ENCODE data around the gene ITPR3. TPM values are rescaled to one million over a fixed set of nuclear protein-coding genes. Genes with fewer than 3 reads are reported as not detected.

The ITPR3 gene
- total RNA-seq, 2 donors from 2014 or later = 21.8 to 99.1 TPM

DNA sequence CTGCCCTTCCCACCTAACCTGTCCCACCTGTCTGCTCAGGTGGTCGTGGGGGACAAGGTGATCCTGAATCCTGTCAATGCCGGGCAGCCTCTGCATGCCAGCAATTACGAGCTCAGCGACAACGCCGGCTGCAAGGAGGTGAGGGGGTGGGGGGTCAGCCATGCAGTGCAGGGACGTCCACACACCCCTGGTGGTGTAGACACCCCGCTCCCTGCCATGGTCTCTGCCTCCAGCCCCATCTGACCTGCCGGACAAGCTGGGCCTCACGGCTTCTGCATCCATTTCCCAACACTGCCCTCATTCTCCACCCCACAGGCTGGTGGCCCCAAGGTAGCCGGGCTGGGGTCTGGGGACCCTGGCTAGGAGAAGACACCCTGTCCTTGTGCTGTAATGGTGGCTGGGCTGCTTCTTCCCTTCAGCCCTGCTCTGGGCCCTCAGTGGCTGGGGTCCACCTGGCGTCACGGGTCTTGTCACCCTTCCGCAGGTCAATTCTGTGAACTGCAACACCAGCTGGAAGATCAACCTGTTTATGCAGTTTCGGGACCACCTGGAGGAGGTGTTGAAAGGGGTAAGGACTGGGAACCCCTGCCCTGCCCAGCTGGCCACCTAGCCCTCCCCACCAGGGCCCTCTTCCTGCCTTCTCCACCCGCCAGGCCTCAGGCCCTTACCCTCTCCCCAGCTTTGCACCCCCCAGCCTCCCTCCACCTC, 38.0 kb downstream of the ITPR3 start:
- no peaks in the 10 kb centered on the region for H3K4me1 ChIP-seq (replicated peaks)
- WGBS = 83% methylated on average over 16 of the region's 16 CpGs
- no peak overlapping the region for H3K27ac ChIP-seq
- TF ChIP-seq, protein P1, sequence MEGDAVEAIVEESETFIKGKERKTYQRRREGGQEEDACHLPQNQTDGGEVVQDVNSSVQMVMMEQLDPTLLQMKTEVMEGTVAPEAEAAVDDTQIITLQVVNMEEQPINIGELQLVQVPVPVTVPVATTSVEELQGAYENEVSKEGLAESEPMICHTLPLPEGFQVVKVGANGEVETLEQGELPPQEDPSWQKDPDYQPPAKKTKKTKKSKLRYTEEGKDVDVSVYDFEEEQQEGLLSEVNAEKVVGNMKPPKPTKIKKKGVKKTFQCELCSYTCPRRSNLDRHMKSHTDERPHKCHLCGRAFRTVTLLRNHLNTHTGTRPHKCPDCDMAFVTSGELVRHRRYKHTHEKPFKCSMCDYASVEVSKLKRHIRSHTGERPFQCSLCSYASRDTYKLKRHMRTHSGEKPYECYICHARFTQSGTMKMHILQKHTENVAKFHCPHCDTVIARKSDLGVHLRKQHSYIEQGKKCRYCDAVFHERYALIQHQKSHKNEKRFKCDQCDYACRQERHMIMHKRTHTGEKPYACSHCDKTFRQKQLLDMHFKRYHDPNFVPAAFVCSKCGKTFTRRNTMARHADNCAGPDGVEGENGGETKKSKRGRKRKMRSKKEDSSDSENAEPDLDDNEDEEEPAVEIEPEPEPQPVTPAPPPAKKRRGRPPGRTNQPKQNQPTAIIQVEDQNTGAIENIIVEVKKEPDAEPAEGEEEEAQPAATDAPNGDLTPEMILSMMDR (IDR thresholded peaks at IDR 0.05) = no peak
- no peak for TF ChIP-seq POLR2A (IDR thresholded peaks at IDR 0.05)
- TF ChIP-seq POLR2AphosphoS5 (IDR thresholded peaks at IDR 0.05) = no peak
- H3K36me3 ChIP-seq = no peaks in the 10 kb centered on the region
- intact Hi-C loops (cut with DNase I) = no loop called here
- no peak overlapping the region for H3K4me3 ChIP-seq
- DNase-seq (ENCODE audit: low spot score) = no peak
- H3K27me3 ChIP-seq (replicated peaks; ENCODE audit: insufficient read depth) = no peaks in the 10 kb centered on the region
- H3K9me3 ChIP-seq = no peaks in the 10 kb centered on the region

DNA sequence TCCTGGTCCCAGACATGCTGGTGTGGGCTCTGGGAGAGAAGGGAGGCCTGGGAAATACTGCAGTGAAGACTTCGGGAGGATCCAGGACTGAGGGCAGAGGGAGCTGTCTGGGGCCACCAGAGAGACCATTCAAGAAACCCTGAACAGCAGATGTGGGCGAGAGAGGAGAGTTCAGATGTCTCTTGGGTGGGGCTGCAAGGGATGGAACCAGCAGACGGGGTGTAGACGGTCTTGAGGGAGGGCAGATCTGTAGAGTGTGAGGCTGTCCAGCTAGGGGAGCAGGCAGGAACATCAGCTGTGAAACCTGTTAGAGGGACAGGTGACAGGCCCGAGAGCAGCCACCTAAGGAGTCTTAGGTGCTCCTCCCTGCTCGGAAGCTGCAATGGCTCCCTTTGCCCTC, 38.9 kb downstream of the ITPR3 start:
- TF ChIP-seq POLR2A (IDR thresholded peaks at IDR 0.05) (no peak), POLR2AphosphoS5 (IDR thresholded peaks at IDR 0.05) (no peak)
- TF ChIP-seq, protein P1 (IDR thresholded peaks at IDR 0.05) = no peak
- Histone ChIP-seq H3K27me3 (replicated peaks; ENCODE audit: insufficient read depth) (no peaks in the 10 kb centered on the region), H3K36me3 (no peaks in the 10 kb centered on the region), H3K4me1 (replicated peaks) (no peaks in the 10 kb centered on the region), H3K27ac (no peak overlapping the region), H3K9me3 (no peaks in the 10 kb centered on the region), H3K4me3 (no peak overlapping the region)
- DNase-seq (ENCODE audit: low spot score) = no peak
- intact Hi-C loops (cut with DNase I) = no loop called here
- WGBS = 96% methylated on average over 6 of the region's 6 CpGs

DNA sequence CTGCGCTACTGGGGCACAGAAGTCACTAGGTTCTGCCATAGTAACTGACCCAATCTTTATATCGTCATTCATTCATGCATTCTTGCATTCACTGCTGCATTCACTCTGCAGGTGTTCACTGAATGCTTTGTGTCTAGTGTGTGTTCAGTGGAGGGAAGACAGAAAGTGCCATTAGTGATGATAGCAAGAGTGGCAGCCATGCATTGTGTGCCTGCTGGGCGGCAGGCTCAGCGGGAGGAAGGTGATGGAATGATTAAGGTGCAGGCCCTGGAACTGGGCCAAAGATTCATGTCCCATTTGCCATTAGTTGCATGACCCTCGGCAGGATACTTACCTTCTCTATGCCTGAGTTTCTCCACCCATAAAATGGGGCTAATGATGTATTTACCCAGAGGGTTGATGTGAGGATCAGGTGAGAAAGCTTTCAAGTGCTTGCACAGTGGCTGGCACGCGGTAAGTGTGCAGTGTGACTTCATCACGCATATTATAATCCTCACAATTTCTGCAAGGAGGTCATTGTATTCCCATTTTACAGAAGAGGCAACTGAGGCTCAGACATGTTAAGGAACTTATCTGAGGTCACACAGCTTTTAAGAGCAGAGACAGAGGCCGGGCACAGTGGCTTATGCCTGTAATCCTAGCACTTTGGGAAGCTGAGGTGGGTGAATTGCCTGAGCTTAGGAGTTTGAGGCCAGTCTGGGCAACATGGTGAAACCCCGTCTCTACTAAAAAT, 40.1 kb downstream of the ITPR3 start:
- Histone ChIP-seq H3K9me3 (no peaks in the 10 kb centered on the region), H3K4me3 (no peak overlapping the region), H3K27me3 (replicated peaks; ENCODE audit: insufficient read depth) (no peaks in the 10 kb centered on the region), H3K4me1 (replicated peaks) (no peaks in the 10 kb centered on the region), H3K27ac (no peak overlapping the region), H3K36me3 (peaks cover 0 to 4% of the 10 kb centered on the region in 2 donors)
- DNase-seq (ENCODE audit: low spot score) = no peak
- WGBS = 80% methylated on average over 10 of the region's 10 CpGs
- no peak for TF ChIP-seq POLR2A (IDR thresholded peaks at IDR 0.05)
- TF ChIP-seq, protein P1 (IDR thresholded peaks at IDR 0.05) = no peak
- intact Hi-C loops (cut with DNase I) = no loop called here

DNA sequence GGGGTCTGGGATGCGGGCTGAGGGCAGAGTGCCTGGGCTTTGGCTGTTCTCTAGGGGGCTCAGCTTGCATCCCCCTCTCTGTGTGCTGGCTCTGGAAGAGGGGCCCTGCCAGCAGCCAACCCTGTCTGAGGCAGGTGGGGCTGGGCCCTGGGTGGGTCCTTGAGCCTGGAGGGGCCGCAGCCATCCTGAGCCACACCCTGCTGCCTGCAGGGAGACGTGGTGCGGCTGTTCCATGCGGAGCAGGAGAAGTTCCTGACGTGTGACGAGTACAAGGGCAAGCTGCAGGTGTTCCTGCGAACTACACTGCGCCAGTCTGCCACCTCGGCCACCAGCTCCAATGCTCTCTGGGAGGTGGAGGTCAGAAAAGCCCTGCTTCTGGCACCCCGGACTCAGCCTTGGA, 41.2 kb downstream of the ITPR3 start:
- 93% methylated on average over 11 of the region's 11 CpGs for WGBS
- intact Hi-C loops (cut with DNase I) = no loop called here
- Histone ChIP-seq H3K27ac (no peak overlapping the region), H3K27me3 (replicated peaks; ENCODE audit: insufficient read depth) (no peaks in the 10 kb centered on the region), H3K4me3 (no peak overlapping the region), H3K9me3 (no peaks in the 10 kb centered on the region), H3K4me1 (replicated peaks) (no peaks in the 10 kb centered on the region), H3K36me3 (peaks cover 0 to 4% of the 10 kb centered on the region in 2 donors)
- TF ChIP-seq POLR2A (IDR thresholded peaks at IDR 0.05) (no peak), POLR2AphosphoS5 (IDR thresholded peaks at IDR 0.05) (no peak)
- TF ChIP-seq, protein P1 (IDR thresholded peaks at IDR 0.05) = no peak
- DNase-seq (ENCODE audit: low spot score) = no peak

DNA sequence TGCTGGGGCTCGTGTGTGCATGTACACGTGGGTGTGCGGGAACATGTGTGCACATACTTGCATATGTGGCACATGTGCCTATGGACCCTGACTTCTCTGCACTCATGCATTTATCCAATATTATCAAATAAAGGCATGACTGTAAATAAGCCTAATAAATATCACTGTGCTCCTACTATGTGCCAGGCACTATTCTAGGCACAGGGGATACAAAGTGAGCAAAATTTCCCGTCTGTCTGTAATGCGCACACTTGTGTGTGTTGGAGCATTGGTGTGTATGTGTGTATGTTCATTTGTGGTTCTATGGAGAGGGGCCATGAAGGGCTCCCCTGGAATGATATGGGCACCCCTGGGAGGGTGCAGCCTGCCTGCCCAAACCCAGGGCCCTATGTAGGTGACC, 41.9 kb downstream of the ITPR3 start:
- Histone ChIP-seq H3K4me1 (replicated peaks) (no peaks in the 10 kb centered on the region), H3K36me3 (peaks cover 0 to 4% of the 10 kb centered on the region in 2 donors), H3K9me3 (no peaks in the 10 kb centered on the region), H3K27ac (no peak overlapping the region), H3K27me3 (replicated peaks; ENCODE audit: insufficient read depth) (no peaks in the 10 kb centered on the region), H3K4me3 (no peak overlapping the region)
- no peak for DNase-seq (ENCODE audit: low spot score)
- 84% methylated on average over 5 of the region's 5 CpGs for WGBS
- intact Hi-C loops (cut with DNase I) = no loop called here
- TF ChIP-seq POLR2A (IDR thresholded peaks at IDR 0.05) (no peak), POLR2AphosphoS5 (IDR thresholded peaks at IDR 0.05) (no peak)
- TF ChIP-seq, protein P1 (IDR thresholded peaks at IDR 0.05) = no peak

All from prostate gland (tissue), 2 donors.